ENCODE results near the gene SAMD4B. TPM values are rescaled to one million over a fixed set of nuclear protein-coding genes. Genes with fewer than 3 reads are reported as not detected.

SAMD4B gene
- total RNA-seq, 4 donors from 2014 or later: 79.5 to 212 (median 124) TPM

DNA sequence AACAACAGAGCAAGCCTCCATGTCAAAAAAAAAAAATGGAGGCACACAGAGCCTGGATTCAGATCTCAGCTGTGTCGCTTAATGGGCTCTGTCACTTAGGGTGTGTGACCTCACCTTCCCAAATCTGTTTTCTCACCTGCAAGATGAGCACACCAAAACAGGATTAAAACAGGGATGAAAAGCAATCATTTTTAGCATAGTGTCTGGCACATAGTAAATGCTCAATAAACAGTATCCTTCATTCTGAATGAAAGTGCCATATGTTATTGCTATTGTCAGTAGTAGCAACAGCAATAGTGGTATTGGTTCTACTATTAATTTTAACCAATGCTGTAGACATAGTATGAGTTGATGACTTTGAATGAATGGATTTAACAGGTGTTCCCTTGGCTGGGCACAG is 23.3 kb downstream of the SAMD4B start:
- TF ChIP-seq, protein P1, sequence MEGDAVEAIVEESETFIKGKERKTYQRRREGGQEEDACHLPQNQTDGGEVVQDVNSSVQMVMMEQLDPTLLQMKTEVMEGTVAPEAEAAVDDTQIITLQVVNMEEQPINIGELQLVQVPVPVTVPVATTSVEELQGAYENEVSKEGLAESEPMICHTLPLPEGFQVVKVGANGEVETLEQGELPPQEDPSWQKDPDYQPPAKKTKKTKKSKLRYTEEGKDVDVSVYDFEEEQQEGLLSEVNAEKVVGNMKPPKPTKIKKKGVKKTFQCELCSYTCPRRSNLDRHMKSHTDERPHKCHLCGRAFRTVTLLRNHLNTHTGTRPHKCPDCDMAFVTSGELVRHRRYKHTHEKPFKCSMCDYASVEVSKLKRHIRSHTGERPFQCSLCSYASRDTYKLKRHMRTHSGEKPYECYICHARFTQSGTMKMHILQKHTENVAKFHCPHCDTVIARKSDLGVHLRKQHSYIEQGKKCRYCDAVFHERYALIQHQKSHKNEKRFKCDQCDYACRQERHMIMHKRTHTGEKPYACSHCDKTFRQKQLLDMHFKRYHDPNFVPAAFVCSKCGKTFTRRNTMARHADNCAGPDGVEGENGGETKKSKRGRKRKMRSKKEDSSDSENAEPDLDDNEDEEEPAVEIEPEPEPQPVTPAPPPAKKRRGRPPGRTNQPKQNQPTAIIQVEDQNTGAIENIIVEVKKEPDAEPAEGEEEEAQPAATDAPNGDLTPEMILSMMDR (IDR thresholded peaks at IDR 0.05): no peak
- no peak for TF ChIP-seq POLR2A (IDR thresholded peaks at IDR 0.05)
- Histone ChIP-seq H3K4me3 (replicated peaks in 1 of 3) (no peak overlapping the region), H3K9me3 (no peaks in the 10 kb centered on the region), H3K4me1 (peaks cover 13 to 26% of the 10 kb centered on the region in 2 donors), H3K27me3 (no peaks in the 10 kb centered on the region), H3K27ac (no peak overlapping the region), H3K36me3 (peaks cover 19 to 22% of the 10 kb centered on the region in 2 donors)
- no peak for DNase-seq
- intact Hi-C loops (cut with DNase I): no loop called here
- whole genome bisulfite sequencing, 2 donors: 92 to 95% methylated on average over 1 of the region's 1 CpG

DNA sequence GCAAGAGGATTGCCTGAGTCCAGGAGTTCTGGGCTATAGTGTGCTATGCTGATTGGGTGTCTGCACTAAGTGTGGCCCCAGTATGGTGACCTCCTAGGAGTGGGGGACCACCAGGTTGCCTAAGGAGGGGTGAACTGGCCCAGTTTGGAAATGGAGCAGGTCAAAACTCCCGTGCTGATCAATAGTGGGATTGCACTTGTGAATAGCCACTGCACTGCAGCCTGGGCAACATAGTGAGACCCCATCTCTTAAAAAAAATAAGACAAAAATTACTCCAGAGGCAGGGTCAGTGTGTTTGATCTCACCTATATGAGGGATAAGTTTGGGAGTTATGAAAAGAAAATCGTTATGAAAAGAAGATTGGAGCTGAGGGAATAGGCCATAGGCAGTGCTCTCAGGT is 27.0 kb downstream of the SAMD4B start:
- Histone ChIP-seq H3K4me1 (peaks cover 17 to 31% of the 10 kb centered on the region in 2 donors), H3K9me3 (no peaks in the 10 kb centered on the region), H3K36me3 (peaks cover 22% of the 10 kb centered on the region in 2 donors), H3K27me3 (no peaks in the 10 kb centered on the region), H3K4me3 (replicated peaks in 1 of 3) (no peak overlapping the region), H3K27ac (no peak overlapping the region)
- DNase-seq: no peak
- intact Hi-C loops (cut with DNase I): no loop called here
- WGBS, 2 donors: 82 to 93% methylated on average over 2 of the region's 2 CpGs
- TF ChIP-seq POLR2A (IDR thresholded peaks at IDR 0.05): no peak
- TF ChIP-seq, protein P1 (IDR thresholded peaks at IDR 0.05): no peak

DNA sequence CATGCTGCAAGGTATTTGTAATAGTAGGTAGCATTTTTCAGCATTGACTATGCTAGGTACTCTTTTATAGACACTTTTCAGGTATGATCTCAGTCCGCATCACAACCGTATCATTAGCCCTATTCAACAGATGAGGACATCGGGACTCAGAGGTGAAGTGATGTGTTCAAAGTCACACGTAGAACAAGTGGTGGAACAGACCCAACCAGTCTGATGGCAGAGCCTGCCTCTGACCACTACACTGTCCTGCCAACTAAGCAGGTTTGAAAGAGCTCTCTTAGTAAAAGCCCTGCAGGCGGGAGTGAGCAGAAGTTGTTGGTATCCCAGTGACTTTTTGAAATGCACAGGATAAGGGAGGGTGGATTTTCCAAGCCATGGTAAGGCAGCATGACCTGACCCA is 28.5 kb downstream of the SAMD4B start:
- Histone ChIP-seq H3K27ac (no peak overlapping the region), H3K36me3 (peaks cover 26 to 30% of the 10 kb centered on the region in 2 donors), H3K27me3 (no peaks in the 10 kb centered on the region), H3K4me1 (peaks cover 17 to 27% of the 10 kb centered on the region in 2 donors), H3K4me3 (replicated peaks in 1 of 3) (no peak overlapping the region), H3K9me3 (no peaks in the 10 kb centered on the region)
- intact Hi-C loops (cut with DNase I): no loop called here
- TF ChIP-seq POLR2A (IDR thresholded peaks at IDR 0.05): no peak
- TF ChIP-seq, protein P1 (IDR thresholded peaks at IDR 0.05): no peak
- 98 to 100% methylated on average over 5 of the region's 5 CpGs for WGBS, 2 donors
- no peak for DNase-seq

DNA sequence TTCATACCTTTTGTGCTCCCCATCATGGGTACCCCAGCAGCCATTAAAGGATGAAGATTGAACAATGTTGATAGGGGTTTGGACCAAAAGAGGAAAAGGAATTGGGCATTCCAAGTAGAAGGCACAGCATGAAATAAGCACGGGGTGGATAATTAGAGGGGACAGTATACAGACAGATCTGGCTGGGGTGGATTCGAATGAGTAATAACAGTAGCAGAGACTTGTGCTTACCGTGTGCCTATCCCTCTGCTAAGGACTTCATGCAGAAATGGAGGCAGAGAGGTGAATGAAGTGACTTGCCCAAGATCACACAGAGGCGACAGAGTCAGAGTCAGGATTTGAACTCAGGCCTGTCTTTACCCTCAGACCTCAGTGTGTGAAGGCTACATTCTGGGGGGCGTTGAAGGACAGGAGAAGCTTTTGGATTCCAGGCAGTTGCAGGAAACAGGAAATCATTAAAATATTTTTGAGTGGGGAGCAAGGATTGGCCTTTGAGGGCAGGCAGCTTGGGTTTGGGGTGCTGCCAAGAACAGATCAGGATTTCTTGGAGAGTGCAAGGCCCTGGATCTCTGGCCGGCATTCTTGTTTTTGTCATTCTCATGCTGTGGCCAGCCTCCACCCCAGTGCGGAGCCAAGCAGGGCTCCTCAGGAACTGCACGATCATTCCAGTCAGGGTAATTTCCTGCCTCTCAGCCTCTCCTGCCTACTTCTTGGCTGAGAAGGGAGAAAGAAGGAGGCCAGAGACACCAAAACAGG is 30.0 kb downstream of the SAMD4B start:
- peaks cover 41 to 45% of the 10 kb centered on the region in 2 donors for H3K36me3 ChIP-seq
- 45 to 66% methylated on average over 8 of the region's 8 CpGs for WGBS, 2 donors
- intact Hi-C loops (cut with DNase I): no loop called here
- H3K4me3 ChIP-seq (replicated peaks in 1 of 3): no peak overlapping the region
- peak; percentile 58 to 75 for DNase-seq
- H3K27ac ChIP-seq: peak overlapping the region; percentile 87 to 93 (median 90)
- no peaks in the 10 kb centered on the region for H3K9me3 ChIP-seq
- H3K27me3 ChIP-seq: no peaks in the 10 kb centered on the region
- TF ChIP-seq POLR2A (IDR thresholded peaks at IDR 0.05): no peak
- TF ChIP-seq, protein P1 (IDR thresholded peaks at IDR 0.05): no peak
- H3K4me1 ChIP-seq: peaks cover 17 to 27% of the 10 kb centered on the region in 2 donors

DNA sequence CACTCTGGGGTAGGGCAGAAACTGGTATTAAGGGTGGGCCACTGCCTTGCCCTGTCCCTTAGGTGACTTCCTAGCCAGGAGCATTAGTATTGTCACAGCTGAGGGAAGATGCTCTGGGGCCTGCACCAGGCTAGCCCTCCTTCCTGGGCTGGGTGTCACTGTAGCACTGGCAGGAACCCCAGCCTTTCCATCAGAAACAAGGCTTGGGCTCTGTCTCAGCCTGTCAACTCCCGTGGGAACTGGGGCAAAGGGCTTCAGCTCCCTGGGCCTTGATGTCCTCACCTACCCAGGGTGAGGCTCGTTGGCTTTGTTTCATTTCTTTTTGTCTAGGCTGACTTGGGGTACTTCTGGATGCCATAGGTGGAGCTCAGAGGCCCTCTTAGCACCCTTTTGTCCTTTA is 30.7 kb downstream of the SAMD4B start:
- DNase-seq: no peak
- no peak overlapping the region for H3K4me3 ChIP-seq (replicated peaks in 1 of 3)
- no peaks in the 10 kb centered on the region for H3K9me3 ChIP-seq
- no peak for TF ChIP-seq POLR2A (IDR thresholded peaks at IDR 0.05)
- TF ChIP-seq, protein P1 (IDR thresholded peaks at IDR 0.05): no peak
- WGBS, 2 donors: 58 to 92% methylated on average over 2 of the region's 2 CpGs
- H3K27me3 ChIP-seq: no peaks in the 10 kb centered on the region
- intact Hi-C loops (cut with DNase I): no loop called here
- peak overlapping the region; percentile 87 to 93 (median 90) for H3K27ac ChIP-seq
- peaks cover 48 to 52% of the 10 kb centered on the region in 2 donors for H3K36me3 ChIP-seq
- peaks cover 17 to 27% of the 10 kb centered on the region in 2 donors for H3K4me1 ChIP-seq

All from thyroid gland (tissue), 4 donors.